NCI-H526 (cell line): ENCODE measurements around the gene ULK2.
"Not testable (repeated sequence)": the region's sequence is repeated elsewhere in the genome, so short reads cannot be mapped to it uniquely, and the experiment has no call there.

Source experiments
- DNase-seq, 2 experiments: peaks; one replicate each; lab custom pipeline; 2025; lab: John Stamatoyannopoulos, UW

Gene ULK2

DNA sequence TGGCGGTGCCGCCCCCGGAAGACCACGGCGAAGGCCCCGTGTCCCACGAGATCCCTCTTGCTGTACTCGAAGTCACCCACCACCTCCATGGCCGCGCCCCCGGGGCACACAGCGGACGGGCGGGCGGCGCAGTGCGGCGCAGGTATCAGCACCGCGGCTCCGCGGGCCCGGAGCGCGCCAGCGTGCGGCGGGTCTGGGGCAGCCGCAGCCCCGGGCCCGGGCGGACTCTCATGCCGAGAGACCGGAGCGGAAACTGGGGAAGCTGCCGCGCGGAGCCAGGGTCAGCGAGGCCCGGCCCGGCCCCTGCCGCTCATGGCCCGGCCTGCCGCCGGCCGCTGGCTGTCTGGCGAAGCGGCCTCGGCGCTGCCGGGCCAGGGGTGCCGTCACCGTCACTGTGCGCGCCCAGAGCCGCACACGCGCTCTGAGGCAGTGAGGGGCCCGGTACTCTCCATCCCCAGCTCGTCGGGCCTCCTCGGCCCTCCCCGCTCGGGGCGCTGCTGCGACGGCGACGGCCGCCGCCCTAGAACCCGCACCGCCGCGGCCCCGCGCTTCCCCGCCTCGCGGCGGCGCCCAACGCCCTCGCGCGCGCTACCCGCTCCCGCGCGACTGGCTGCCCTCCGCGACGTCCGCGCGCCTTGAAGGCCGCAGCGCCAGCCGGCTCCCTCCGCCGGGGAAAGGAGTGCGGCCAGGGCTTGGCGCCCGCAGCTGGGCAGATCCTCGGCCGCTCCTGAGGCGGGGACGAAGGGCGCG lies at the start of gene ULK2:
Gene ULK2, minus strand, starts transcription at position 608 of the 750 bp plus-strand sequence. Its CDS starts 519 bp downstream, at position 89.
- peak; percentile 3 to 68 for DNase-seq

DNA sequence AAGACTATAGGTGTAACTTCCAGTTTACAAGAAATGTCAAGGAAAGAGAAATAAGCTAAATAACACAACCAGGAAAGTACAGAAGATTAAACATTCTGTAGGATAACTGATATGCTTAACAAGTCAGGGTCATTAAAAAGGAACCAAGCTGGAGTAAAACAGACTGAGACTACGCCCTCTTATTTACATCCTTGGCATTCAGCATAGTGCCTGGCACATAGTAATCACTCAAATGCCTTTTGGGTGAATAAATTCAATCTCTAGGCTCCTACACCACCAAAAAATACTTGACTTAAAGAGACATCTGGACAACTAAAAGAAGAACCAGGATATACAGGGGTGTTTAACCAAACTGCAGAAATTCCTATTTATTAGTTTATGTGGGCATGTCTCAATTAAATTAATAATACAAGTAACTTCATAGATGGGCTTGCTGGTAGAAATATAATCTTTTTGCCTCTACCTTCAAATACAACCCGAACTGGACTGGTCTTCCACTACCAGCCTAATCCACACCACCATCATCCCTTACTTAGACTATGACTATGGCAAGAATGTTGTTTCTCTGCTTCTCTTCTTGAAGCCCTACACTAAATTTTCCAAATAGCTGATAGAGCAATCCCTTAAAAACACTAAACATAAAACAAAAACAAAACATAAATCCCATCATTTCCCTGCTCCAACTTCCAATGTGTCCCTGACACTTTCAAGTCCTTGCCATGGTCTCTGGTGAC lies 47.7 kb upstream of the ULK2 start:
- DNase-seq: no peak

GRCh38 chr17:19911033-19911432 lies 43.3 kb upstream of the ULK2 start:
- no peak for DNase-seq

GRCh38 chr17:19909139-19909538 lies 41.4 kb upstream of the ULK2 start:
- DNase-seq: no peak

GRCh38 chr17:19905502-19905901 lies 37.8 kb upstream of the ULK2 start:
- DNase-seq: no peak

- DNase-seq: no peak
These were observed 37.2 kb upstream of the ULK2 start for GRCh38 chr17:19904924-19905323.

DNA sequence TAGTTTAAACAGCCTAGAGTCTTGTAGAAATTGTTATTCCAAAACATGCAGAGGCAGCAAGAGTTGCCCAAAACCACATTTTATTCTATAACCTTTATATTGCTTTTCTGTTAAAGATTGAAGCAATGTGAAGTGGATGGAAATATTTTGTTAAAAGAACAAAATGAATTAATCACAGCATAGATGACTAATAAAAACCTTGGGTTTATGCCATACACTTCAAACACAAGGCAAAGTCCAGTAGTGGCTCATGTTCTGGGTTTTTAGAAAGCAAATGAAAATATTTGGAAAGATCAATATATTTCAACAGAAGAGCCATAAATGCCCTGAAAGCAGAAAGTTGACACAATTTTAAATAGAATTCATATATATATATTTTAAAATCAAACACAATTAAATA lies 36.7 kb upstream of the ULK2 start:
- DNase-seq: no peak

- DNase-seq: no peak
These were observed 33.1 kb upstream of the ULK2 start for GRCh38 chr17:19900809-19901208.

DNA sequence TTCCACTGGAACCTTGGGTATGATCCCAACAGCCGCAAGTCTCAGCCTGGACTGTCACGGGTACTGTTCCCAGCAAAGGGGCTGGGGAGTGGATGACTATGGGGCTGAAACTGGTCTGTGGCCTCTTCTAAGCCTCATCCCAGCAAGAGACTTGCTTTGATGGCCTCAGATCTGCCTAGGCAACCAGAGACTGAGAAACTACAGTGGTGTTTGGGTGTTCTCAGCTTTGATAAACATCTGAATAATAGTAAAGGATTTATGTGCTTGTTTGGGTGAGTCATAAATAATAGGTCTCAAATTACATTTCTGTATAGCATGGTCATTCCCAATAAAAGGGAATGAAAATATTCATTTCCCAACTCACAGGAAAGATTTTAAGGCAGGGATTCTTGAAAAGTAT lies 30.2 kb upstream of the ULK2 start:
- DNase-seq: no peak

GRCh38 chr17:19897090-19897837 lies 29.5 kb upstream of the ULK2 start:
- DNase-seq: no peak

DNA sequence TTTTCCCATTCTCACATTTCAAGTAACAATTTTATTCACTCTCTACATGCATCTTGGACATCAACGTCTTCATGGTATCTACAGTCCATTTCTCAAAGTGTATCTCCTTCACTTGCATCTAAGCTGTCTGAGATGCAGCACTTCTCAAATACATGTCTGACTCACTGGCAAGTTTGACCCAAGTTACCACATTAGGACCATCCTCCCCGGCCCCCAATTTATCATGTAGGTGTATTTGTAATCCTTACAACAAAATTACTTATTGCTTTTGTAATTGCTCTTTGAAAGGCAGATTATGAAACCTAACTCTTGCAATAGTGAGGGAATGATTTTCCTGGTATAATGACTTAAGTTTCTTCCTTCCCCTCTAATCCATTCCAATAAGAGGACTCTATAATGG lies 28.9 kb upstream of the ULK2 start:
- no peak for DNase-seq

GRCh38 chr17:19890554-19890953 lies 22.8 kb upstream of the ULK2 start:
- DNase-seq: not testable (repeated sequence)

GRCh38 chr17:19890001-19890400 lies 22.3 kb upstream of the ULK2 start:
- not testable (repeated sequence) for DNase-seq

GRCh38 chr17:19886116-19886515 lies 18.4 kb upstream of the ULK2 start:
- DNase-seq: no peak

- no peak for DNase-seq
These were observed 15.9 kb upstream of the ULK2 start for GRCh38 chr17:19883537-19884215.

DNA sequence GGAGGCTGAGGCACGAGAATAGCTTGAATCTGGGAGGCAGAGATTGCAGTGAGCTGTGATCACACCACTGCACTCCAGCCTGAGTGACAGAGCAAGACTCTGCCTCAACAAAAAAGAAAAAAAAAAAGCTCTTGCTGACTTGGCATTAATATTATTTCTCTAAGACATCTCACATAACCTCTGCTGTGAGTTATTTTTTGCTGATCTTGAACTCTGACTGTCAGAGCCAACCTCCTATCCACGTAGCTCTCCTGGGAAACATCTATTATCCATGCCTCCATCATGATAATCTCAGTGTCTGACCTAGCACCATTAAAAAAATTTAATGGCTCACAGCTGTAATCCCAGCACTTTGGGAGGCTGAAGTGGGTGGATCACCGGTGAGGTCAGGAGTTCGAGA lies 12.7 kb upstream of the ULK2 start:
- DNase-seq: no peak

DNA sequence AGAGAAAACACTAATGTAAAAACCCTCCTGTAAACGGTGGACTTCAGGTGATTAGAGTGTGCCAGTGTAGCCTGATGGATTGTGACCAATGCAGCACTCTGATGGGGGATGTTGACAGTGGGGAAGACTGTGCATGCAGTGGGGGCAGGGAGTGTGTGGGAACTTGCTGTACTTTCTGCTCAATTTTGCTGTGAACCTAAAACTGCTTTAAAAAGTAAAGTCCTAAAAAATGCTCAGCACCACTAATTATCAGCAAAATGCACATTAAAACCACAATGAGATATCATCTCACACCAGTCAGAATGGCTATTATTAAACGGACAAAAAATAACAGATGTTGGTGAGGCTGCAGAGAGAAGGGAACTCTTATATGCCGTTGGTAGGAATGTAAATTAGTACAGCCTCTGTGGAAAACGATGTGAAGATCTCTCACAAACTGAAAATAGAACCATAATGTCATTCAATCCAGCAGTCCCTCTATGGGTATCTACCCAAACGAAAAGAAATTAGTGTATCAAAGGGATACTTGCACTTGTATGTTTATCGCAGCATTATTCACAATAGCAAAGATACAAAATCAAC lies 9.7 kb upstream of the ULK2 start:
- no peak for DNase-seq

DNA sequence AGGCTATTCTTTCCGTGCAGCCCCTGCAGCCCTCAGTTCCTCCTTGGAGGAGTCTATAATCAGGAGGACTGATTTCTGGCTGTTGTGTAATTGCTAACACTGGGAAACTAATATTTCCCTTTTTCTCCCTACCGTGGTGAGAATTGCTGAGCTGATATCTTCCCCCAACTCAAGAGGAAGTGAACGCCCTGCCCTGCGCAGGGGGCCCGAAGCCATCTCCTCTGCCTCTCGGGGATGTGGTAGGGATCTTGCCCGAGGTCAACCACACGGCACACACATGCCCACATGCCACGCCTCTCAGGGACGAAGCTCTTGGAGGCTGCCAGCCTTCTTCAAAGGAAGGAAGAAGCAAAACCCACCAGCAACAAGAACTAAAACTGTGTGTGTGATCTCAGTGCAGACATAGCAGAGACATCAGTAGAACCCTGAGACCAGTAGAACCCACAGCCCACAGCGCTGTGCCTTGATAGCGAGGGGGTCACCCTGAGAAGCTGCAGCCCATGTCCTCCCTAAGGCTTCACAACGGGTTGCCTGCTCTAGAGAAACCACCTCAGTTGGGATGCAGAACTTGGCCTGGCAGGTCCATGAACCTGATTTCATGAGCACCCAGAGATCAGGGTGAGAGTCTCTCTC lies 8.9 kb upstream of the ULK2 start:
- DNase-seq: no peak

DNA sequence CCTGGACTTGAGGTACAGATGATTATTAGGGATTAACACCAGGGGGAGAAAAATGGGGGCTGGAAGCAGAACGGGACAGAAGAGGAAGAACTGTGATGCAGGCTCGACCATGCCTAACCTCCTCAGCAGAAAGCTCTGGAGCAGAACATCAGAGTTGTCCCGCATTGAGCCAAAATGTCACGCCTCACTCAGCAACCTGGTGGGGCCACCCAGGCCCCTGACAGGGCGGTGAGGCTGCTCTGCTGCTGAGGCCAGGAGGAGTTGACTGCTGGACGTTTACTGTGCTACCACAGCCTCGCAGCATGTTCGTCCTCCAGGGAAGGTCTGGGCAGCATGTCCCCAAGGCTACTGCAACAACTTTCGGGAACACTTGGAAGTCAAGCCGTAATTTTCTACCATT lies 6.5 kb upstream of the ULK2 start:
- DNase-seq: no peak

- no peak for DNase-seq
These were observed 5.6 kb upstream of the ULK2 start for GRCh38 chr17:19873346-19873745.

DNA sequence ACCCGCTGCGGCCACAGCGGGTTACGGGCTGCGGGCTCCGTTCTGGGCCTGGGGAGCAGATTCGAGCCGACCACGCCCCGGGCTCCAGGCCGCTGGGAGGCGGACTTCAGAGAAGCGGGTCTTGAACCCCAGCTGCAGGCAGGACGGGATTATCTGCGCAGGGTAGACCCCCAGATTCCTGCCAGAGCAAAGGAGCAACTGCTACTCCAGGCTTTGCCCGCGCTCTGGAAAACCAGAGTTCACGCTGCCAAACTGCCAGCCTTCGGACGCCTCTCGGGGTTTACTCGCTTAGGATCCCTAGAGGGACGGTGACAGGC lies 301 bp upstream of the ULK2 start:
- DNase-seq: no peak

GRCh38 chr17:19867079-19867328 lies 732 bp downstream of the ULK2 start:
- DNase-seq: peak; percentile 9 to 62
